ENCODE results near the gene SH3RF2. TPM values are rescaled to one million over a fixed set of nuclear protein-coding genes. Genes with fewer than 3 reads are reported as not detected.
"Not testable (repeated sequence)": the region's sequence is repeated elsewhere in the genome, so short reads cannot be mapped to it uniquely, and the experiment has no call there.

SH3RF2 gene
- polyA plus RNA-seq, 1 donor = 5.2 TPM

- DNase-seq = no peak
Measured at GRCh38 chr5:146009020-146009419, 72.6 kb downstream of the SH3RF2 start.

- not testable (repeated sequence) for DNase-seq
Measured at GRCh38 chr5:146010447-146010846, 74.1 kb downstream of the SH3RF2 start.

- no peak for DNase-seq
Measured at GRCh38 chr5:146013761-146014160, 77.4 kb downstream of the SH3RF2 start.

- no peak for DNase-seq
Measured at GRCh38 chr5:146015001-146015400, 78.6 kb downstream of the SH3RF2 start.

GRCh38 chr5:146016764-146017484 is 80.5 kb downstream of the SH3RF2 start:
- no peak for DNase-seq

- no peak for DNase-seq
Measured at GRCh38 chr5:146018514-146019375, 82.4 kb downstream of the SH3RF2 start.

GRCh38 chr5:146020100-146020499 is 83.7 kb downstream of the SH3RF2 start:
- no peak for DNase-seq

GRCh38 chr5:146024034-146024433 is 87.7 kb downstream of the SH3RF2 start:
- no peak for DNase-seq

- no peak for DNase-seq
Measured at GRCh38 chr5:146025114-146025680, 88.8 kb downstream of the SH3RF2 start.

GRCh38 chr5:146025681-146026080 is 89.3 kb downstream of the SH3RF2 start:
- no peak for DNase-seq

- DNase-seq = no peak
Measured at GRCh38 chr5:146026307-146027010, 90.1 kb downstream of the SH3RF2 start.

GRCh38 chr5:146027751-146028150 is 91.4 kb downstream of the SH3RF2 start:
- no peak for DNase-seq

GRCh38 chr5:146032911-146033310 is 96.5 kb downstream of the SH3RF2 start:
- DNase-seq = no peak

- no peak for DNase-seq
Measured at GRCh38 chr5:146034127-146034526, 97.7 kb downstream of the SH3RF2 start.

GRCh38 chr5:146034605-146035004 is 98.2 kb downstream of the SH3RF2 start:
- DNase-seq = no peak

GRCh38 chr5:146039420-146039819 is 103.0 kb downstream of the SH3RF2 start:
- DNase-seq = no peak

GRCh38 chr5:146040527-146040926 is 104.1 kb downstream of the SH3RF2 start:
- DNase-seq = no peak

GRCh38 chr5:146041180-146041789 is 104.9 kb downstream of the SH3RF2 start:
- no peak for DNase-seq

- DNase-seq = no peak
Measured at GRCh38 chr5:146042628-146043279, 106.4 kb downstream of the SH3RF2 start.

- DNase-seq = no peak
Measured at GRCh38 chr5:146043722-146044121, 107.3 kb downstream of the SH3RF2 start.

- no peak for DNase-seq
Measured at GRCh38 chr5:146047396-146047795, 111.0 kb downstream of the SH3RF2 start.

Measured in hindlimb muscle (tissue), 1 donor.